ACC112 (cell line): ENCODE data around the gene ADAMTS15.

Source experiments
- H2AFZ ChIP-seq: fragments of 200-600 bp; sonication (generic); one replicate; pipeline ENCODE4 v1.6.0; 2017; ENCODE audit warnings: antibody characterized with exemption, low read length; ENCODE audit not compliant: unreplicated experiment
- H3K27ac ChIP-seq: fragments of 200-600 bp; sonication (generic); 2 replicates; pipeline ENCODE4 v1.5.1; 2014; ENCODE audit warnings: low read depth, mild to moderate bottlenecking, antibody characterized with exemption, low read length, moderate library complexity
- H3K27me3 ChIP-seq: fragments of 200-600 bp; sonication (generic); 2 replicates; pipeline ENCODE4 v1.6.1; 2014; ENCODE audit warnings: mild to moderate bottlenecking, antibody characterized with exemption, low read length, moderate library complexity, mixed read lengths; ENCODE audit not compliant: insufficient read depth
- H3K36me3 ChIP-seq: fragments of 200-600 bp; sonication (generic); 2 replicates; pipeline ENCODE4 v1.6.1; 2016; ENCODE audit warnings: mild to moderate bottlenecking, antibody characterized with exemption, low read length, moderate library complexity, mixed read lengths; ENCODE audit not compliant: insufficient read depth
- H3K4me1 ChIP-seq: fragments of 200-600 bp; sonication (generic); one replicate; pipeline ENCODE4 v1.6.1; 2016; ENCODE audit warnings: low read length, mixed read lengths; ENCODE audit not compliant: insufficient read depth, unreplicated experiment, control insufficient read depth
- H3K4me3 ChIP-seq: fragments of 200-600 bp; sonication (generic); 2 replicates; pipeline ENCODE4 v1.5.1; 2014; ENCODE audit warnings: mild to moderate bottlenecking, low read depth, low read length
- H3K79me2 ChIP-seq: fragments of 200-600 bp; sonication (generic); one replicate; pipeline ENCODE4 v1.6.0; 2016; ENCODE audit warnings: low read length; ENCODE audit not compliant: control insufficient read depth, unreplicated experiment, insufficient read depth

ADAMTS15 gene

GRCh38 chr11:130474637-130475400 is 26.4 kb downstream of the ADAMTS15 start:
- H3K27ac ChIP-seq, result no peak overlapping the region
- no peak overlapping the region for H2AFZ ChIP-seq
- no peak overlapping the region for H3K4me3 ChIP-seq
- no peaks in the 10 kb centered on the region for H3K79me2 ChIP-seq
- no peaks in the 10 kb centered on the region for H3K36me3 ChIP-seq
- peaks cover 30% of the 10 kb centered on the region for H3K4me1 ChIP-seq
- no peaks in the 10 kb centered on the region for H3K27me3 ChIP-seq

GRCh38 chr11:130475426-130476053 is 27.1 kb downstream of the ADAMTS15 start:
- Histone ChIP-seq H3K27me3 (no peaks in the 10 kb centered on the region), H3K36me3 (no peaks in the 10 kb centered on the region), H3K27ac (no peak overlapping the region), H2AFZ (no peak overlapping the region), H3K79me2 (no peaks in the 10 kb centered on the region), H3K4me3 (no peak overlapping the region), H3K4me1 (peaks cover 38% of the 10 kb centered on the region)

GRCh38 chr11:130476200-130476921 is 27.9 kb downstream of the ADAMTS15 start:
- H2AFZ ChIP-seq, result no peak overlapping the region
- no peak overlapping the region for H3K4me3 ChIP-seq
- peak overlapping the region; percentile 92; the same call in 1 of the 2 replicates for H3K27ac ChIP-seq
- no peaks in the 10 kb centered on the region for H3K36me3 ChIP-seq
- H3K4me1 ChIP-seq, result peaks cover 44% of the 10 kb centered on the region
- H3K27me3 ChIP-seq, result no peaks in the 10 kb centered on the region
- no peaks in the 10 kb centered on the region for H3K79me2 ChIP-seq

GRCh38 chr11:130476922-130477491 is 28.6 kb downstream of the ADAMTS15 start:
- peaks cover 44% of the 10 kb centered on the region for H3K4me1 ChIP-seq
- H3K4me3 ChIP-seq, result no peak overlapping the region
- H3K27ac ChIP-seq, result peak overlapping the region; percentile 92
- H3K36me3 ChIP-seq, result no peaks in the 10 kb centered on the region
- H3K79me2 ChIP-seq, result no peaks in the 10 kb centered on the region
- no peak overlapping the region for H2AFZ ChIP-seq
- H3K27me3 ChIP-seq, result no peaks in the 10 kb centered on the region

- Histone ChIP-seq H3K4me1 (peaks cover 44% of the 10 kb centered on the region), H3K27me3 (no peaks in the 10 kb centered on the region), H3K4me3 (no peak overlapping the region), H3K79me2 (no peaks in the 10 kb centered on the region), H3K36me3 (no peaks in the 10 kb centered on the region), H3K27ac (peak overlapping the region; percentile 92), H2AFZ (no peak overlapping the region)
These were observed 29.2 kb downstream of the ADAMTS15 start for GRCh38 chr11:130477586-130478203.

- Histone ChIP-seq H3K27me3 (no peaks in the 10 kb centered on the region), H2AFZ (no peak overlapping the region), H3K27ac (peak overlapping the region; percentile 92), H3K4me1 (peaks cover 44% of the 10 kb centered on the region), H3K4me3 (0 out of 2 replicates have a peak overlapping the region, but pooled peaks have one; percentile 20), H3K79me2 (no peaks in the 10 kb centered on the region), H3K36me3 (no peaks in the 10 kb centered on the region)
These were observed 29.8 kb downstream of the ADAMTS15 start for GRCh38 chr11:130478204-130478701.

GRCh38 chr11:130478881-130479280 is 30.4 kb downstream of the ADAMTS15 start:
- Histone ChIP-seq H3K27ac (peak overlapping the region; percentile 92), H3K79me2 (no peaks in the 10 kb centered on the region), H3K4me3 (peak overlapping the region; percentile 6; the same call in 1 of the 2 replicates), H3K36me3 (no peaks in the 10 kb centered on the region), H3K4me1 (peaks cover 44% of the 10 kb centered on the region), H2AFZ (no peak overlapping the region), H3K27me3 (no peaks in the 10 kb centered on the region)

GRCh38 chr11:130480186-130480585 is 31.7 kb downstream of the ADAMTS15 start:
- Histone ChIP-seq H3K79me2 (no peaks in the 10 kb centered on the region), H2AFZ (no peak overlapping the region), H3K27ac (peak overlapping the region; percentile 92), H3K4me3 (no peak overlapping the region), H3K36me3 (no peaks in the 10 kb centered on the region), H3K27me3 (no peaks in the 10 kb centered on the region), H3K4me1 (peaks cover 44% of the 10 kb centered on the region)

GRCh38 chr11:130480711-130481140 is 32.3 kb downstream of the ADAMTS15 start:
- Histone ChIP-seq H3K4me1 (peaks cover 44% of the 10 kb centered on the region), H2AFZ (no peak overlapping the region), H3K27ac (peak overlapping the region; percentile 92), H3K36me3 (no peaks in the 10 kb centered on the region), H3K4me3 (no peak overlapping the region), H3K79me2 (no peaks in the 10 kb centered on the region), H3K27me3 (no peaks in the 10 kb centered on the region)

- Histone ChIP-seq H3K36me3 (no peaks in the 10 kb centered on the region), H3K4me1 (peaks cover 28% of the 10 kb centered on the region), H3K27me3 (no peaks in the 10 kb centered on the region), H3K79me2 (no peaks in the 10 kb centered on the region), H3K4me3 (no peak overlapping the region), H2AFZ (no peak overlapping the region), H3K27ac (no peak overlapping the region)
These were observed 34.7 kb downstream of the ADAMTS15 start for GRCh38 chr11:130483124-130483523.
